Gastrocnemius medialis (tissue), 4 donors: Measurements from ENCODE around the gene CHRNA3. TPM values are rescaled to one million over a fixed set of nuclear protein-coding genes. Genes with fewer than 3 reads are reported as not detected.

Source experiments
- ATAC-seq, 2 donors: fragments of 150-250 bp; one replicate each; pipeline ENCODE4 v1.9.1; 2016
- DNase-seq, 2 donors: peaks; one replicate each; pipeline ENCODE4 v3.0.0-alpha.2; 2019
- H3K27ac ChIP-seq, 4 donors: fragments of 200-600 bp; sonication (generic); 1 replicate in 1 of 4; 2 replicates in 3 of 4; pipeline ENCODE4 v1.5.1; 2016 to 2018; ENCODE audit warnings: mild to moderate bottlenecking in 2 of 4, moderate library complexity in 1 of 4
- H3K27me3 ChIP-seq, 3 donors: fragments of 200-600 bp; sonication (generic) in 2 of 3; 1 replicate in 1 of 3; 2 replicates in 2 of 3; pipeline versions ENCODE4 v1.5.1 to v1.6.0; 2016 to 2019; ENCODE audit warnings: mild to moderate bottlenecking in 1 of 3, moderate library complexity in 1 of 3
- H3K36me3 ChIP-seq, 2 donors: fragments of 200-600 bp; sonication (generic) in 1 of 2; one replicate each; pipeline ENCODE4 v1.5.1; 2017 to 2018
- H3K4me1 ChIP-seq, 2 donors: fragments of 200-600 bp; sonication (generic) in 1 of 2; one replicate each; pipeline ENCODE4 v1.5.1; 2016 to 2017; ENCODE audit warnings: mild to moderate bottlenecking in 2 of 2
- H3K4me3 ChIP-seq, 4 donors: fragments of 200-600 bp; sonication (generic) in 3 of 4; 1 replicate in 1 of 4; 2 replicates in 3 of 4; pipeline ENCODE4 v1.5.1; 2016 to 2019; ENCODE audit warnings: mild to moderate bottlenecking in 2 of 4
- H3K9me3 ChIP-seq, 3 donors: fragments of 200-600 bp; sonication (generic) in 2 of 3; 1 replicate in 1 of 3; 2 replicates in 2 of 3; pipeline ENCODE4 v1.5.1; 2016 to 2019
- POLR2A ChIP-seq, 2 donors: fragments of 450-650 bp; IDR thresholded peaks; one replicate each; pipeline ENCODE4 v1.6.1; 2017; ENCODE audit warnings: antibody characterized with exemption in 2 of 2, mild to moderate bottlenecking in 2 of 2, moderate library complexity in 2 of 2
- in situ Hi-C, 4 donors: fragments of 200-750 bp; cut with MboI; loops; one replicate each; pipeline versions ENCODE4 v1.15.0 to v1.8.0; 2017; ENCODE audit warnings: low sequenced_read_pairs in 4 of 4
- intact Hi-C: fragments of 100-400 bp; cut with DNase I; formaldehyde crosslinking; loops from one replicate; pipeline ENCODE4 v1.15.1; 2023; ENCODE audit warnings: low total_unique reads
- total RNA-seq, 4 donors: library from RNA; depleted of rRNA; stranded (reverse); fragments of >200 nt; gene quantifications; one replicate each; pipeline versions ENCODE4 v1.1.0 to v1.2.3, GENCODE V29; 2016
- TF ChIP-seq, protein P1 (sequence below), 5 experiments: fragments of 450-650 bp in 3 of 5; fragments of 200-600 bp in 2 of 5; sonication (generic) in 2 of 5; IDR thresholded peaks in 4 of 5; conservative IDR thresholded peaks in 1 of 5; 1 replicate in 4 of 5; 2 replicates in 1 of 5; pipeline ENCODE4 v1.5.1; 2016 to 2019; ENCODE audit warnings: antibody characterized with exemption in 5 of 5, mild to moderate bottlenecking in 3 of 5, moderate library complexity in 3 of 5

CHRNA3 gene
- total RNA-seq, 4 donors from 2014 or later, result 0.11 TPM; not detected in 3

DNA sequence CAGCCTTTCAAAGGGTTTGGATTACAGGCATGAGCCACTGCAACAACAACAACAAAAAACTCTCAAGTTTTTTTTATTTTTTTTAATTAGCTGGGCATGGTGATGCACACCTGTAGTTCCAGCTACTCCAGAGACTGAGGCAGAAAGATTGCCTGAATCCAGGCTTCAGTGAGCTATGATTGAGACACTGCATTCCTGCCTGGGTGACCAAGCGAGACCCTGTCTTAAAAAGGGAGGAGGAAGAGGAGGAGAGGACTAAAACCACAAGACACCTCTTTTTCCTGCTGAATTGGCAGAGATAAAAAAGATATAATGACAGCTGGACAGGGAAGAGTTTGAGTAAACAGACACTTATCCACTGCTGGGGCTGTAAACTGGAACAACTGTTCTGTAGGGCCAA lies 42.9 kb upstream of the CHRNA3 start:
- no peaks in the 10 kb centered on the region for H3K4me1 ChIP-seq
- ATAC-seq, result no peak

DNA sequence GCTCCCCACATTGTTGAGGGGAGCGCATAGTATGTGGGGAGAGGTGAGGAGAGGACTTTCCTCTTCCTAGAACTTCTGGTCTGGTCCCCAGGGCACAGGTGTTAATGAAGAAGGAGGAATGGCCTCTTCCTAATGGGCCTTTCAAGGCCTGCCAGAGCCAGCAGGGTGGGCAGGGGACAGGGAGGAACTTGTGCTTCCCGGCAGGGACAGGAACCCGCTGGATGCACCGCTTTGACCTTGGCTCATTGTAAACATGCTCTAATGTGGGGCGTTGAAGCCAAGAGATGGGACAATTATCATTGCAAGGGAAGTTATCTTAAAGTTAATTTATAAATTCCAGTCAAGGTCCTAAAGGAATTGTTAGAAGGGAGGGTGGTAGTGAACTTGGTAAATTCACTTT lies 41.2 kb upstream of the CHRNA3 start:
- H3K9me3 ChIP-seq, result no peaks in the 10 kb centered on the region
- DNase-seq (no peak), ATAC-seq (no peak)
- in situ Hi-C loops (no loop called here), intact Hi-C loops (no loop called here)
- no peak overlapping the region for H3K27ac ChIP-seq
- no peaks in the 10 kb centered on the region for H3K4me1 ChIP-seq
- H3K36me3 ChIP-seq, result no peaks in the 10 kb centered on the region
- H3K27me3 ChIP-seq, result no peaks in the 10 kb centered on the region
- TF ChIP-seq, protein P1, sequence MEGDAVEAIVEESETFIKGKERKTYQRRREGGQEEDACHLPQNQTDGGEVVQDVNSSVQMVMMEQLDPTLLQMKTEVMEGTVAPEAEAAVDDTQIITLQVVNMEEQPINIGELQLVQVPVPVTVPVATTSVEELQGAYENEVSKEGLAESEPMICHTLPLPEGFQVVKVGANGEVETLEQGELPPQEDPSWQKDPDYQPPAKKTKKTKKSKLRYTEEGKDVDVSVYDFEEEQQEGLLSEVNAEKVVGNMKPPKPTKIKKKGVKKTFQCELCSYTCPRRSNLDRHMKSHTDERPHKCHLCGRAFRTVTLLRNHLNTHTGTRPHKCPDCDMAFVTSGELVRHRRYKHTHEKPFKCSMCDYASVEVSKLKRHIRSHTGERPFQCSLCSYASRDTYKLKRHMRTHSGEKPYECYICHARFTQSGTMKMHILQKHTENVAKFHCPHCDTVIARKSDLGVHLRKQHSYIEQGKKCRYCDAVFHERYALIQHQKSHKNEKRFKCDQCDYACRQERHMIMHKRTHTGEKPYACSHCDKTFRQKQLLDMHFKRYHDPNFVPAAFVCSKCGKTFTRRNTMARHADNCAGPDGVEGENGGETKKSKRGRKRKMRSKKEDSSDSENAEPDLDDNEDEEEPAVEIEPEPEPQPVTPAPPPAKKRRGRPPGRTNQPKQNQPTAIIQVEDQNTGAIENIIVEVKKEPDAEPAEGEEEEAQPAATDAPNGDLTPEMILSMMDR (IDR thresholded peaks at IDR 0.05 in 4 of 5, conservative IDR thresholded peaks at IDR 0.05 in 1 of 5), result no peak
- H3K4me3 ChIP-seq, result no peak overlapping the region

More for the DNA sequence above, 42.9 kb upstream of the CHRNA3 start:
- H3K36me3 ChIP-seq, result no peaks in the 10 kb centered on the region
- TF ChIP-seq, protein P1 (IDR thresholded peaks at IDR 0.05 in 4 of 5, conservative IDR thresholded peaks at IDR 0.05 in 1 of 5), result no peak
- TF ChIP-seq POLR2A (IDR thresholded peaks at IDR 0.05), result no peak
- no peak overlapping the region for H3K27ac ChIP-seq
- intact Hi-C loops (no loop called here), in situ Hi-C loops (no loop called here)
- no peaks in the 10 kb centered on the region for H3K27me3 ChIP-seq
- DNase-seq, result no peak
- no peak overlapping the region for H3K4me3 ChIP-seq
- H3K9me3 ChIP-seq, result no peaks in the 10 kb centered on the region

DNA sequence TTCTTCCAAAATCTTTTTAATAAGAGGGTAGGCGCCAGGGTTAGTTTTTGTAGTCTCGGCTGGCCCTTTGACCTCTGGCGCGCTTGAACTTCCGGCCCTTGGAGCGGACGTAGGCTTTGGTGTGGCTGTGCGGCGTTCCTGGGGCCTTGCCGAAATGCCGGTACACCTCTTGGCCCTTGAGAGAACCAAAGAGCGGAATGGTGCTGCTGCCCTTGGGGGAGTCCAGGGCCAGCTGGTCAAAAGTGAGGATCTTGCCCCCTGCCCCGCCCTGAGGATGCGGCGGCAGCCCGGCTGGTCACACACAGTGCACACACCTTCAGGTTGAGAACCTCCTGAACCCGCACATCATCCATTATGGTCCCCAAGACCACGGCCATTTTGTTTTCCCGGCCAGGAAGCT lies 40.2 kb upstream of the CHRNA3 start:
- H3K4me1 ChIP-seq, result no peaks in the 10 kb centered on the region
- TF ChIP-seq, protein P1 (IDR thresholded peaks at IDR 0.05 in 4 of 5, conservative IDR thresholded peaks at IDR 0.05 in 1 of 5), result no peak
- no peak for TF ChIP-seq POLR2A (IDR thresholded peaks at IDR 0.05)
- DNase-seq (no peak), ATAC-seq (no peak)
- no peaks in the 10 kb centered on the region for H3K27me3 ChIP-seq
- no peaks in the 10 kb centered on the region for H3K36me3 ChIP-seq
- H3K4me3 ChIP-seq, result no peak overlapping the region
- intact Hi-C loops, result no loop called here
- no peaks in the 10 kb centered on the region for H3K9me3 ChIP-seq
- H3K27ac ChIP-seq, result no peak overlapping the region
- in situ Hi-C loops, result no loop called here

DNA sequence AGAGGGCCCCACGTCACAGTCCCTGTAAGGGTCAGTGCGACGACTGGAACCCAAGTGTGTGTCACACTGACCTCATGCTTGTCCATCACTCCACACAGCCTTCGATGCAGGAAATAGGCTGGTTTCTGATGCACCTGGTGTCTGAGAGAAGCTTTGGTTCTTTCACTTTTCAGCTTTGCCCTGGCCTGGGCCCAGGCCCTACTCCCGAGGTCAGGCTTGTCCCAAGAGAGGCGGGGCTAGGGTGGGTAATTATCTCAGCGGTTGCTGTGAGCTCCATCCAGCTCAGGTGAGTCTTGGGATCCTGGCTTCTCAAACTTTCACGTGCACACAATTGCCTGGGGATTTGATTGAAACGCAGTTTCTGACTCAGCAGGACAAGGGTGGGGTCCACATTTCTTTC lies 39.8 kb upstream of the CHRNA3 start:
- no peaks in the 10 kb centered on the region for H3K36me3 ChIP-seq
- DNase-seq (no peak), ATAC-seq (no peak)
- no peaks in the 10 kb centered on the region for H3K27me3 ChIP-seq
- TF ChIP-seq, protein P1 (IDR thresholded peaks at IDR 0.05 in 4 of 5, conservative IDR thresholded peaks at IDR 0.05 in 1 of 5), result no peak
- no peak for TF ChIP-seq POLR2A (IDR thresholded peaks at IDR 0.05)
- no peaks in the 10 kb centered on the region for H3K9me3 ChIP-seq
- H3K4me3 ChIP-seq, result no peak overlapping the region
- intact Hi-C loops, result no loop called here
- H3K4me1 ChIP-seq, result no peaks in the 10 kb centered on the region
- in situ Hi-C loops, result no loop called here
- H3K27ac ChIP-seq, result no peak overlapping the region

DNA sequence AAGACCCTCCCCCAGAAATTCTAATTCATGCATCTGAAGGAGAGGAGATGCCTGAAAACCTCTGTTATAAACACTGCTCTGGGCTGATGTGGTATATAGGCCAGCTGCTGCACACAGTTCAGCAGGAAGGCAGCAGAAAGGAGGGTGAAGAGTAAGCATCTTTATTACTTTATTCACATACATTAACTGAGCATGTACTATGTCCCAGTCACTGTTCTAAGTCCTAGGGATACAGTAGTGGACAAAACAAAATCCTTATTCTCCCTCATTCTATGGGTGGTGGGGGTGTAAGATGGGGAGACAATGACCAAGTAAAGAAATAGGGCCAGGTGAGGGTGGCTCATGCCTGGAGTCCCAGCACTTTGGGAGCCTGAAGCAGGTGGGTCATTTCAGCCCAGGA lies 38.0 kb upstream of the CHRNA3 start:
- DNase-seq (no peak), ATAC-seq (no peak)
- no peak for TF ChIP-seq POLR2A (IDR thresholded peaks at IDR 0.05)
- TF ChIP-seq, protein P1 (IDR thresholded peaks at IDR 0.05 in 4 of 5, conservative IDR thresholded peaks at IDR 0.05 in 1 of 5), result no peak
- Histone ChIP-seq H3K4me3 (no peak overlapping the region), H3K27me3 (no peaks in the 10 kb centered on the region), H3K4me1 (no peaks in the 10 kb centered on the region), H3K27ac (no peak overlapping the region), H3K36me3 (no peaks in the 10 kb centered on the region), H3K9me3 (no peaks in the 10 kb centered on the region)
- in situ Hi-C loops, result no loop called here
- intact Hi-C loops, result no loop called here
